ENCODE data around the gene SNX17. TPM values are rescaled to one million over a fixed set of nuclear protein-coding genes. Genes with fewer than 3 reads are reported as not detected.

SNX17 gene
- total and polyA plus RNA-seq, 2 of the 4 experiments (the other 2 are of a cell fraction): 102 to 130 TPM

- Histone ChIP-seq H3K9ac (ENCODE audit: low read depth, low read length) (peak overlapping the region; percentile 78), H2BK15ac (ENCODE audit: low read depth, low read length) (0 out of 3 replicates have a peak overlapping the region, but pooled peaks have one; percentile 15), H2BK20ac (ENCODE audit: low read depth, low read length) (no peak overlapping the region), H3K36me3 (ENCODE audit: control insufficient read depth, insufficient read depth, low read length) (peaks cover 46% of the 10 kb centered on the region), H3K4ac (ENCODE audit: low read depth, low read length) (peak overlapping the region; percentile 95), H2BK5ac (ENCODE audit: low read depth, low read length, poor library complexity, severe bottlenecking) (peak overlapping the region; percentile 86), H4K20me1 (ENCODE audit: insufficient read depth, low read length) (peaks cover 16% of the 10 kb centered on the region; the same call in 1 of the 2 replicates), H4K8ac (ENCODE audit: low read depth in 2 of 2, low read length in 2 of 2) (peak overlapping the region; percentile 82 to 96), H3K14ac (replicated peaks; ENCODE audit: low read depth, low read length) (peak overlapping the region; percentile 92), H2AFZ (replicated peaks; ENCODE audit: low read length, poor library complexity) (peak overlapping the region; percentile 98), H2BK120ac (ENCODE audit: low read depth, low read length) (peak overlapping the region; percentile 37), H3K9me1 (ENCODE audit: insufficient read depth, low read length) (peaks cover 5% of the 10 kb centered on the region; the same call in 1 of the 2 replicates), H3K4me2 (ENCODE audit: low read depth, low read length) (peak overlapping the region; percentile 97), H3K9me3 (ENCODE audit: control insufficient read depth, insufficient read depth, low read length) (no peaks in the 10 kb centered on the region), H3K4me3 (ENCODE audit: insufficient read depth, low read depth, low read length) (peak overlapping the region; percentile 71), H3K23ac (ENCODE audit: low read depth, low read length) (peak overlapping the region; percentile 77), H3K4me1 (ENCODE audit: control insufficient read depth, insufficient read depth, low read length) (peaks cover 8% of the 10 kb centered on the region), H3K79me1 (ENCODE audit: low read depth in 1 of 2, low read length in 2 of 2) (peaks cover 31 to 78% of the 10 kb centered on the region in 2 experiments), H2AK5ac (ENCODE audit: low read depth, low read length) (peak overlapping the region; percentile 98), H3K18ac (ENCODE audit: low read depth, low read length) (no peak overlapping the region; the same call in 1 of the 2 replicates), H2AK9ac (replicated peaks; ENCODE audit: low read depth, low read length, poor library complexity) (peak overlapping the region; percentile 98), H4K91ac (ENCODE audit: insufficient read depth, low read depth, low read length) (peak overlapping the region; percentile 95), H3K56ac (ENCODE audit: extremely low read depth, insufficient read depth, low read length) (peak overlapping the region; percentile 88), H3K27ac (ENCODE audit: insufficient read depth, low read length) (peak overlapping the region; percentile 84), H4K5ac (ENCODE audit: low read depth, low read length) (peak overlapping the region; percentile 44), H3K27me3 (ENCODE audit: control insufficient read depth, insufficient read depth, low read length) (no peaks in the 10 kb centered on the region)
- ATAC-seq (ENCODE audit: low read depth): peak; percentile 42
- no TSS peak for BruUV-seq (replicated peaks)
- 0% methylated on average over 32 of the region's 46 CpGs; no CpG with 5 or more reads in 1 of the 2 experiments for WGBS, 2 experiments (ENCODE audit: extremely low coverage in 2 of 2, insufficient read length in 1 of 2)
- dilution Hi-C loops (cut with HindIII; ENCODE audit: low sequenced_read_pairs, unreplicated experiment) (no loop called here), intact Hi-C loops (cut with micrococcal nuclease) (loop anchor here (1.0 kb wide), 1 partner anchor 50 kb away; no protein-coding TSS in a partner anchor), in situ Hi-C loops (cut with MboI; ENCODE audit: low sequenced_read_pairs) (no loop called here)
- TF ChIP-seq FOS (IDR thresholded peaks at IDR 0.05; ENCODE audit: low read depth, low read length) (no peak), MXI1 (IDR thresholded peaks at IDR 0.05; ENCODE audit: borderline replicate concordance, low read depth, low read length) (peak; percentile 78; the same call in 1 of the 2 replicates), MAFK (IDR thresholded peaks at IDR 0.05; ENCODE audit: low read depth, low read length) (no peak), ELK1 (IDR thresholded peaks at IDR 0.05; ENCODE audit: borderline replicate concordance, low read depth, low read length) (no peak), CHD1 (IDR thresholded peaks at IDR 0.05; ENCODE audit: low read depth, low read length) (no peak), BHLHE40 (IDR thresholded peaks at IDR 0.05; ENCODE audit: low read depth, low read length) (no peak), SMC3 (IDR thresholded peaks at IDR 0.05; ENCODE audit: low read depth, low read length) (no peak)
- peak; percentile 53 for DNase-seq
- ChIA-PET POLR2A (ENCODE audit: unreplicated experiment) (no interaction called here), CTCF (no interaction called here)
Observed at GRCh38 chr2:27370816-27371620, 602 bp downstream of the SNX17 start.

Data from IMR-90 (cell line).